RPMI8226 (cell line): Measurements from ENCODE around the gene TJP1.
A peak's percentile ranks its signal among the peaks of the same experiment; 100 is the strongest.
"Not testable (repeated sequence)": the region's sequence is repeated elsewhere in the genome, so short reads cannot be mapped to it uniquely, and the experiment has no call there.

ENCODE experiments used
- DNase-seq: peaks from one replicate; pipeline ENCODE4 v3.0.0-alpha.2; 2015

The TJP1 gene

DNA sequence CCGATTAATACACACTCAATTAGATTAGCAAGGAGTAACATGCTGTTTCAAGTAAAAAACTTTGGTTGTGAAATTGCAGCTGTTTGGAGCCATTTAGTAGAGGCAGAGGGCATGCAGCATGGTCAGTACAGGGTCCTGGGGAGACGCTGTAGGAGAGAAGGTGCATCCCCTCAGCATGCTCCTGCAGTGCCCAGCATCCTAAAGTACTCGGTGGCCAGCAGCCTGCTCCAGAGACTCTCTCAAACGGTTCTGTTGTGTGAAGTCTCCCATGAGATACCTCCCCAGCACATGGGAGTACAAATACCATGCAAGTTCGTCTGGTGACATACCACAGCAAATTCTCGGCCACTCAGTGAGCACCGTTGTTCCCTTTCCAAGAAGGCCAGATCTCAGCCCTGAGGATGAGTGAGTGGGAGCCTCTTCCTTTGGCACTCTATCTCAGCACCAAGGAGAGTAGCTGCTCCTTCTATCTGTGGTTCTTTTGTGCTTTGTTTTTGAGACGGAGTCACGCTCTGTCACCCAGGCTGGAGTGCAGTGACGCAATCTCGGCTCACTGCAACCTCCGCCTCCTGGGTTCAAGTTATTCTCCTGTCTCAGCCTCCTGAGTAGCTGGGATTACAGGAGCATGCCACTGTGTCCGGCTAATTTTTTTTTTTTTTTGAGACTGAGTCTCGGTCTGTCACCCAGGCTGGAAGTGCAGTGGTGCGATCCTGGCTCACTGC, 72.7 kb downstream of the TJP1 start:
- DNase-seq, result no peak

GRCh38 chr15:29747837-29748417, 74.3 kb downstream of the TJP1 start:
- DNase-seq, result no peak

DNA sequence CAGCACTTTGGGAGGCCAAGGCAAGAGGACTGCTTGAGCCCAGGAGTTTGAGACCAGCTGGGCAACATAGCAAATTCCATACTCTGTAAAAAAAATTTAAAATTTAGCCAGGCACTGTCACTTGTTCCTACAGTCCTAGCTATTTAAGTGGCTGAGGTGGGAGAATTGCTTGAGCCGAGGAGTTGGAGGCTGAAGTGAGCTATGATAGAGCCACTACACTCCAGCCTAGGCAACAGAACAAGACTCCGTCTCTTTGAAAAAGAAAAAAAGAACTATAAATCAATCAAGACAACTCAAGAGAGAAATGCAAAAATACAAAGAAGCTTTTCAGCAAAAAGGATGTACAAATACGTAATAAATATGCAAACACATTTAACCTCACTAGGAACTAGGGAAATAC, 78.8 kb downstream of the TJP1 start:
- DNase-seq, result no peak

GRCh38 chr15:29740692-29741311, 81.5 kb downstream of the TJP1 start:
- peak; percentile 62 for DNase-seq

DNA sequence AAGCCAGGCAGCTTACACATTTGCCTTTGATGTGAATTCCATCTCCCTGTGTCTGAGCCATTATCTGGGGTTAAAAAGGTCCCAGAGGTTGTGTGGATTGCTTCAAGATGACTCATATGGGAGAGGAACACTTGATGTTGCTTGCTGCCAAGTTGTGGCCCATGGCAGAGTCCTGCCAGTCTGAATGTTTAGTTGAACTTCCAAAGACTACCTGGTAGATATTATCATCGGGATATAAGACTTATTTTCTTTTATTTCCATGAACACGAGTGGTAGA, 85.6 kb downstream of the TJP1 start:
- no peak for DNase-seq

DNA sequence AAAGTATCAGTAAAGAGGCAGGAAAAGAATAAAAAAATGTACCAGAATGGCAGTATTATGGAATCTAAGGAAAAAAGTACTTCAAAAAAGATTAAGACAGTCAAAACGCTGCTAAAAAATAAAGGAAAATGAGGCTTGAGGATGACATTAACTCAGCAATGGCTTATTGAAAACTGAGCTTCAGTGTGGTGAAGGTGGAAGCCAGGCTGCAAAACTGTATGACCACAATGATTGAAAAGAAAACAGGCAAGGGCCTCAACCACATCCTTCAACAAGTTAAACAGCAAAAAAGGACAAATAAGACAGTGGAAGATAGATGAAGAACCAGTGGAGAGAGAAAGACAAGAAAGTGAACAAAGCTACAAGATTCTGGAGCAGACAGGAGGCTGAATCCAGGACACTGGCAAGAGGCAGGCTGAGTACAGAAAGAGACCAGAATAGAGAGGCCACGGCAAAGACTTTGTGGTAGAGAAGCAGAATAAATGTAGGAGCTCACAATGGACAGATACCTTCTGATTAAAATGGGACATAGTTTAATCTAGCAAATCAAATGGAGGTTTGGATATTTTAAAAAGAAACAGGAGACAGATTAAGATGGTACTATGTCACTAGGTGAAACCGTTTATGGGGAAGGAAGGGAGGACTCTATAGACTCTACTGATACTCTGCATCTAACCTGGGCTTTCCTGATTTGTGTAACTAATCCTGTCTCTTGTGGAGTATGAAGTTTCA, 86.1 kb downstream of the TJP1 start:
- DNase-seq, result no peak

- DNase-seq, result no peak
These were observed 87.2 kb downstream of the TJP1 start for GRCh38 chr15:29734917-29735572.

DNA sequence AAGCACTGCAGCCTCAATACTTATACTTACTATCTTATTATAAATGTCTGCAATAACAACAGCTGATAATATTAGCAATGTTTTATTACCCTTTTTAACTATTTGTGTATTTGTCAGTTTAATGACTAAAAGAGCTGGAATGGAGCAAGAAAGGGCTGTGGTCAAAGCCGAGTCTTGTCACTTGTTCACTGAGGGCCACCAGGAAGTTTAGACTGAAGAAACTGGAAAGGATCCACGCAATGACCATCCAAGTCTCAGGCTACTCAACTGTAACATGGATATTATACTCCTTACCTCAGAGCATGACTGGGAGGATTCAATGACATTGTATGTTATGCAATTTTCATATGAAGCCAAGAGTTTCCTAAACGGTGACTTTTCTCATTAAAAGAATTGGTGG, 90.4 kb downstream of the TJP1 start:
- DNase-seq, result no peak

GRCh38 chr15:29730471-29730870, 91.8 kb downstream of the TJP1 start:
- not testable (repeated sequence) for DNase-seq

- DNase-seq, result no peak
These were observed 93.8 kb downstream of the TJP1 start for GRCh38 chr15:29728418-29728817.

- DNase-seq, result no peak
These were observed 94.4 kb downstream of the TJP1 start for GRCh38 chr15:29727871-29728270.

- no peak for DNase-seq
These were observed 95.7 kb downstream of the TJP1 start for GRCh38 chr15:29726553-29726952.

GRCh38 chr15:29724026-29724425, 98.2 kb downstream of the TJP1 start:
- no peak for DNase-seq

- no peak for DNase-seq
These were observed 108.5 kb downstream of the TJP1 start for GRCh38 chr15:29713784-29714183.

GRCh38 chr15:29712149-29712885, 110.0 kb downstream of the TJP1 start:
- DNase-seq, result no peak

DNA sequence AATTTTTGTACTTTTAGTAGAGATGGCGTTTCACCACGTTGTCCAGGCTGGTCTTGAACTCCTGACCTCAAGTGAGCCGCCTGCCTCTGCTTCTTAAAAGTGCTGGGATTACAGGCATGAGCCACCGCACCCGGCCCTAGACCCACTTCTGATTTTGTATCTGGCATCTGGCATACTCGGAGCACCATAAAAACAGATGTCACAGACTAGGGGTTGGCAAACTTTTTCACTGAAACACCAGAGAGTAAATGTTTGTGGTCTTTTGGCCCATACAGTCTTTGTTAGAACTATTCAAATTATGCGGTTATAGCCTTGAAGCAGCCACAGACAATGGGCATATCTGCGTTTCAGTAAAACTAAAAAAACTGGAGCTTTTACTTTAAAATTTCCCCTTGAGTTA, 110.7 kb downstream of the TJP1 start:
- no peak for DNase-seq

DNA sequence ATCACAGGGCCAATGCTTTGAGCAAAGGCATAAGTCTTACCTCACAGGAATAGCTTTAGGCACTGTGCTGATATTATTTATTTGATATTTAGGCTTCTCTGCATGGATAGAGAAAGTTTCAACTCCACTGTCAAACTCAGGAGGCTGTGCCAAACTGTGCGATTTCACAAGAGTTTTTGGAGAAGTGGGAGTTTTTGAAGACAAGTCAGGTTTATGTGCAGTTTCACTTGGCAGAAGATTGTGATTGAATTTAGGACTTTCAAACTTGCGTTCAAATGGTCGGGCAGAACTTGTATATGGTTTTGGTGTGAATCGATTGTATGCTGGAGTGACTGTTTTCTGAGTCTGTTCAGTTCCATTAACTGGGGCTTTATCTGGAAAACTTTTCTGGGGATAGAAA, 113.7 kb downstream of the TJP1 start:
- DNase-seq, result peak; percentile 32

- DNase-seq, result no peak
These were observed 117.2 kb downstream of the TJP1 start for GRCh38 chr15:29704950-29705597.

- DNase-seq, result no peak
These were observed 121.1 kb downstream of the TJP1 start for GRCh38 chr15:29701151-29701550.

GRCh38 chr15:29700296-29700695, 122.0 kb downstream of the TJP1 start:
- DNase-seq, result no peak

- DNase-seq, result no peak
These were observed 122.5 kb downstream of the TJP1 start for GRCh38 chr15:29699791-29700190.

DNA sequence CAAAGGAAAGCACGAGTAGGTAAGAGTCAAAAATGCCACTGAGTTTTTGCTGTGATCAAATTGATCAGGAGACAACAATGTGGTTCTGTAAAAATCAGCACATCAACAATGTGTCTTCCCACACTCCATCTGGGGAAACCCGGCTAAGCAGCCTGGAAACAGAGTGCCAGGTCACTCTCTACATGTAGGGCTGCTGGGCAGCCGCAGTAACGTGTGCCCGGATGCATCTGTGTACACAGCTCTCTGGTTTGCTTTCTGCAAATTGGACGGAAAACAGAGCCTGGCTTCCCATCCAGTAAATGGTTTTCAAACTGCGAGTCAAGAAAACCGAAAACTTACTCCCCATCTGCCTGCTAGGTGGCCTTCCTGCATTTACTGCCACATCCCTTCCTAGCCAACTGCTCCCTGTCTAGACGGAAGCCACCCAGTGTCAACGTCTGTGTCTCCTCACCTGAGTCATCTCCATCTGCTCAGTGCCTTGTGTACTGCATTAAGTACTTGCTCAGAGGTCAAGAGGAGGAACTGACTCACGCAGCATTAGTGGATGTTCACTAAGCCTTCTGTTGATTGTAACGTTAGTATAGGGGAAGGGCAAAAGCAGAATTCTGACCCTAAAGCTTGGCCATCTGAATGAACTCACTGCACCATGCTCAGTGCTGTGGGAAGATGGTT, 124.1 kb downstream of the TJP1 start:
- DNase-seq, result no peak
